Hepatic stellate cell (primary cell): ENCODE data around the gene GARNL3.

Experiments
- DNase-seq: peaks from one replicate; pipeline ENCODE4 v3.0.0; 2011; ENCODE audit warnings: low spot score

Gene GARNL3

GRCh38 chr9:127405344-127406125 lies 141.0 kb downstream of the GARNL3 start:
- no peak for DNase-seq

GRCh38 chr9:127406799-127407491 lies 142.4 kb downstream of the GARNL3 start:
- DNase-seq: no peak

GRCh38 chr9:127407492-127407843 lies 142.9 kb downstream of the GARNL3 start:
- DNase-seq: no peak

- DNase-seq: no peak
These were observed 146.5 kb downstream of the GARNL3 start for GRCh38 chr9:127411122-127411521.

DNA sequence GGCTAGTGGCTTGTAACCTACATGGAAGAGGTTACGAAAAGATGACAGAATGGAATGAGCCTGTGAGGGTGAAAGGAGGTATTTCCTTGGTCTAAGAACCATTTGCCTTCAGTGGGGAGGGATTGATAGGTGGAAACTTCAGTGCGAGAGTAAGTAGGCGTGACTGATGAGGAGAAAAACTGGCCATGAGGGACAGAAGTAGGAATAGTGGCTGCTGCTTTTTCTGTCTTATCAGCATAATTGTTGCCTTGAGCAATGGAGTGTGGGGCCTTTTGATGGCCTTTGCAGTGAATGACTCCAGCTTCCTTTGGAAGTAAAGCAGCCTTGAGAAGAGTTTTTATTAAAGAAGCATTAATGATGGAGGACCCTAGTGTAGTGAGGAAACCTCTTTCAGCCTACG lies 150.6 kb downstream of the GARNL3 start:
- DNase-seq: no peak

GRCh38 chr9:127415657-127416056 lies 151.1 kb downstream of the GARNL3 start:
- DNase-seq: no peak

GRCh38 chr9:127417131-127418036 lies 152.8 kb downstream of the GARNL3 start:
- DNase-seq: no peak

GRCh38 chr9:127418037-127418471 lies 153.5 kb downstream of the GARNL3 start:
- no peak for DNase-seq

- DNase-seq: no peak
These were observed 154.8 kb downstream of the GARNL3 start for GRCh38 chr9:127419348-127419747.

DNA sequence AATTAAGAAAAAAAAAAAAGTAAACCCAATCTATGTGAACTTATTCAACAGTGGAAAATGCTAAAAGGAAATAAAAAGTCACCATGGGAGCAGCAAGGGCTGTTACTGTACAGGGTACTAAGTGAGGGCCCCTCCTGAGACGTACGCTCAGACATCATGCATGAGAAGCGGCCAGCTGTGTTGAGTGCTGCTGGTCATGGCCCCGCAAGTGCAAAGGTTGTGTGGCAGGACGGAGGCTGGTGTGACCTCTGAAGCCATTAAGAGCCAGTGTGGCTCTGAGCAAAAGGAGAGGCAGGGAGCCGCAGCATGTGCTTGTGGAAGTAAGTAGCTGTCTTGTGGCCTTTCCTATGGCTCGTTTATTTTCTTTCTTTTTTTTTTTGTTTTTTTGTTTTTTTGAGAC lies 156.5 kb downstream of the GARNL3 start:
- DNase-seq: no peak

GRCh38 chr9:127422133-127422782 lies 157.7 kb downstream of the GARNL3 start:
- no peak for DNase-seq

- DNase-seq: no peak
These were observed 158.2 kb downstream of the GARNL3 start for GRCh38 chr9:127422787-127423186.

DNA sequence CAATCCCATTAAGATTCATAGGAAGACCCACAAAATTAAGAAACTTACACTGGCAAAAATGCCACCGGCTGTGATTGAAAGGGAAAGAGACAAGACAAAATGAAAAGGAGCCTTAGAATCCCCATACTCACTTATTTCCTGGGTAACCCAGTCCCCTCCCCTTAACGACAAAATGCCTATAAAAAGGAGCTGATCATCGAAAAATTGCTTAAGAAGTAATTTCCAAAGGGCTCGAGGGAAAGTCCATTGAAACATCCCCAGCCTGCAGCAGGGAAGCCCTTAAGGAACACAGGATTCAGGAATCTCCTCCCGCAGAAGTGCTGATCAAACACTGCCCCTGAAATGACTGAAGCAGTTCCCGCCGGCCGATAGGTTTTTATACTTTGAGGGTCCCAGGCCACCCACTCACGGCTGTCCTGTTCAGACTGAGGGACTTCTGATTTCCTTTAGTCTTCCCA lies 158.9 kb downstream of the GARNL3 start:
- DNase-seq: no peak

- peak; percentile 98 for DNase-seq
These were observed 159.5 kb downstream of the GARNL3 start, which contains the start of gene ZNF79 for GRCh38 chr9:127423934-127424675. ZNF79 (plus strand) TSS chr9:127424382; CDS start chr9:127424788, 406 bp downstream.

GRCh38 chr9:127424676-127424999 lies 160.1 kb downstream of the GARNL3 start:
- no peak for DNase-seq

- no peak for DNase-seq
These were observed 162.2 kb downstream of the GARNL3 start for GRCh38 chr9:127426756-127427155.

DNA sequence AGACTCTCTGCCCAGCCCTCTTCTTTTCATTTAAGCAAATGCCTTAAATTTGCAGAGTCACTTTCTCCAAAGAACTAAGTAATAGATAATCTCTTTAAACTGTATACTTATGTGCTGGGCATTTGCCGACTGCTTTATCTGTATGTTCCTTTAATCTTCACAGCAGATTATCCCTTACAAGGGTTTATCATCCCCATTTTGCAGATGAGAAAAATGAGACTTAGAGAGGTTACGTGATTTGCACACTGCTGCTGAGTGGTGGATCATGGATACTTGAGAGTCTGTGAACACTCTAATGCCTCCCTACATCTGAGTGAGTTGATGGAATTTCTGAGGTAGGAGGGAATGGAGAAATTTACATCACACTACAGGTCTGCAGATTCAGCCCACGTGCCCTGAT lies 163.8 kb downstream of the GARNL3 start:
- DNase-seq: no peak

GRCh38 chr9:127430415-127430814 lies 165.8 kb downstream of the GARNL3 start:
- DNase-seq: no peak

DNA sequence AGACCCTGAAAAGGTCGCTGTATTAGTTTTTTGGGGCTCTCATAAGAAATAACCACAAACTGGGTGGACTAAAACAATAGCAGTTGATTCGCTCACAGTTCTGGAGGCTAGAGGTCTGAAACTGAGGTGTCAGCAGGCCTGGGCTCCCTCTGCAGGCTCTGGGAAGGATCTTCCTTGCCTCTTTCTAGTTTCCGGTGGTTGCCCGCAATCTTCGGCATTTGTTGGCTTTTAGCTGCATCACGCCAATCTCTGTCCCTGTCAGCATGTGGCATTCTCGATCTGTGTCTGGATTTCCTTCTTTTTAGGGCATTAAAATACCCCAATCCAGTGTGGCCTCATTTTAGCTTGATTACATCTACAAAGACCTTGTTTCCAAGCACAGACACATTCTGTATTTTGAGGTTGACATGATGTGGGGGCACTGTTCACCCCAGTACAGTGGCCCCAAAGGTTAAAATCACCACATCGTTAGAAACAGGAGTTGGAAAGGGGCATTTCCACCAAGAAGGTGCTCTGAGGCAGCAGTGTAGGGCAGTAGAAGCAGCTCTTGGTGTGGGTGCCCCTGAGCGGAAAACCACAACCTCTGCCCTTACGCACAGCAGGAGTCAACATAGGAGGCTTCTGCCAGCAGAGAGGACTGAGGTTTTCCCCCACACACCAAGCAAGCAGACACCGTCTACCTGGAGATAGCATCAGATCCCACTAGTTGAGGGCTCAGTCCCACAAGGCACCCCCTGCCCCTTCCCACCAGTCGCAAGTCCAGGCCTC lies 173.1 kb downstream of the GARNL3 start:
- no peak for DNase-seq

DNA sequence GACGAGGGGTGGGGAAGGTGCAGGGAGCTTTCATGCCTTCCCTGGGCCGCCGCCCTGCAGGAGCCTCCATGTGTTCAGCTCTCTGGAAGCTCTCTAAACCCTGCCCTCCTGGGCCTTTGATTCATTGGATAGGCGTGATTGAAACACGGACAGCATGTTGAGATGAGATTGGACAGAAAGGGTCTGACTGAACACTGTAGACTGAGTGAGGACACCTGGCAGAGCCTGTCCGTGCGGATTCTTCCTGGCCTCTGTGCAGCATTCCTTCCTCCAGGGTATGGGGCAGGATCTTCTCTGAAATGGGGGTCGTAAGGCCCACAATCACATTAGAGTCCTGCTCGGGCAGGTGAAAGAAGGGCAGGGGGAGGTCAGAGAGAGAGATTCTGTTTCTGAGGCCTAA lies 173.8 kb downstream of the GARNL3 start:
- no peak for DNase-seq
